Activated CD8-positive, alpha-beta memory T cell treated with anti-CD3 and anti-CD28 coated beads, Interleukin-2, amount 50 U/mL, for 24 hours (primary cell): ENCODE data around the gene DOHH.

Source experiments
- DNase-seq: peaks from one replicate; pipeline ENCODE4 v3.0.0-alpha.2; 2020; ENCODE audit errors: extremely low read depth

The DOHH gene

DNA sequence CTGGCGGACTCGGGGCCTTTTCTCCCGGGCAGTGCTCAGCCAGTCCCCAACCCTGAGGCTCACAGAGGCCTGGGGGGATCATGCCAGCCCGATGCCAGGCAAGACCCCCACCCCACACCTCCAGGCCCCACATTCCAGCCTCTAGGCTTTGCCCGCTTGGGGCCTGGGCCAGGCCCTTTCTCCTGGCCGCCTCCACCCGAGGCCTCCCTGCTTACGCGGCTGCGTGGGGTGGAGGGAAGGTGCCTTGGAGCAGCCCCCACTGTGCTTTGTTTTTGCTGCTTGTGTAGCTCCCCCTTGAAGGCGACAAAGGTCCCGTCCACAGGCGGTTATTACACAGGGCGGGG, 58.5 kb downstream of the DOHH start:
- no peak for DNase-seq

DNA sequence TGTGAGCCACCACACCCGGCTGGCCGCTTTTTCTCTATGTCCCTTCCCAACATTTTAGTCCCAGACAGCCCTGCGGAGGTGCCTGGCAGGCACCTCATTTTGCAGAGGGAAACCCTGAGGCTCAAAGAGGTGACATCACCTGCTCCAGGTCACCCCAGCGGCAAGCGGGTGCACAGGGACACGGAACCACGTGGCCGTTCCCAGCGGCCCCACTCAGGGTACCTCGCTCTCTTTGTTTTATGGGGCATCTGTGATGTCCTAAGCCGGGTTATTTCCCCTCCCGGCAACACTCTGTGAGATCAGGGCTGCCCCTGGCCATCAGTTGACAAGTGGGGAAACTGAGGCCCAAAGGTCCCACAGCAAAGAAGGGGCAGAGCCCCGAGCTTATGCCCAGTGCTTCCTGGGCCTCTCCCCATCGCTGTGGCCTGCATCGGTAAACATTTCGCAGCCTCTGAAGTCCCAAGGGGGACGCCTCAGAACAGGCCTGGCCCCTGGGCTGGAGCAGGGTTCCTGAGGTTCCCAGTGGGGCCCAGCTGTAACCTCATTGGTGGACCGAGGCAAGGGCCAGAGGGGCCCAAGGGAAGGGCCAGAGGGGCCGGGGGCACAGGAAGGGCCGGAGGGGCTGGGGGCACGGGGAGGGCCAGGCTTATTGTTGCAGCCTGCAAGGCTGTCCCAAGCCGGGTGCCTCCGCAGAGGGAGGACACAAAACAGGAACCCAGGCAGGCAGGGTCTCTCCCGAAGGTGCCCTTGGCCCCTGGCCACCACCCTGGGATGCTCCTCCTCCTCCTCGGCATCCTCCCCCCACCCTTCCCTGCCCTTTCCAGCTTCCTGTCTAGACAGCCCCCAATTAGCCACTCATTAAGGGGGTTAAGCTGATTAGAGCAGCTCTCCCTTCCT, 59.1 kb downstream of the DOHH start:
- no peak for DNase-seq
